ENCODE results near the gene TANGO6.

The TANGO6 gene

GRCh38 chr16:69100071-69100691 is 256.9 kb downstream of the TANGO6 start:
- DNase-seq (ENCODE audit: low spot score) = no peak

- peak; percentile 66 for DNase-seq (ENCODE audit: low spot score)
These were observed 262.4 kb downstream of the TANGO6 start, which contains the start of gene HAS3 for GRCh38 chr16:69105501-69106361. Gene HAS3, plus strand, starts transcription at chr16:69105653. Its CDS starts 3,743 bp downstream, at chr16:69109396.

- DNase-seq (ENCODE audit: low spot score) = no peak
These were observed 263.4 kb downstream of the TANGO6 start for GRCh38 chr16:69106491-69107315.

GRCh38 chr16:69107316-69107962 is 264.1 kb downstream of the TANGO6 start:
- peak; percentile 44 for DNase-seq (ENCODE audit: low spot score)

GRCh38 chr16:69108064-69108904 is 265.0 kb downstream of the TANGO6 start:
- DNase-seq (ENCODE audit: low spot score) = no peak

- DNase-seq (ENCODE audit: low spot score) = no peak
These were observed 265.5 kb downstream of the TANGO6 start for GRCh38 chr16:69108905-69109252.

- no peak for DNase-seq (ENCODE audit: low spot score)
These were observed 266.3 kb downstream of the TANGO6 start for GRCh38 chr16:69109486-69110270.

- DNase-seq (ENCODE audit: low spot score) = no peak
These were observed 267.1 kb downstream of the TANGO6 start for GRCh38 chr16:69110406-69110805.

- DNase-seq (ENCODE audit: low spot score) = no peak
These were observed 268.0 kb downstream of the TANGO6 start for GRCh38 chr16:69111216-69111875.

- no peak for DNase-seq (ENCODE audit: low spot score)
These were observed 268.5 kb downstream of the TANGO6 start for GRCh38 chr16:69111876-69112230.

GRCh38 chr16:69112285-69113129 is 269.2 kb downstream of the TANGO6 start:
- peak; percentile 72 for DNase-seq (ENCODE audit: low spot score)

GRCh38 chr16:69113216-69113615 is 269.9 kb downstream of the TANGO6 start:
- no peak for DNase-seq (ENCODE audit: low spot score)

GRCh38 chr16:69114346-69114975 is 271.1 kb downstream of the TANGO6 start:
- no peak for DNase-seq (ENCODE audit: low spot score)

- DNase-seq (ENCODE audit: low spot score) = no peak
These were observed 271.6 kb downstream of the TANGO6 start for GRCh38 chr16:69114976-69115355.

GRCh38 chr16:69115361-69115760 is 272.0 kb downstream of the TANGO6 start:
- DNase-seq (ENCODE audit: low spot score) = no peak

- DNase-seq (ENCODE audit: low spot score) = no peak
These were observed 272.5 kb downstream of the TANGO6 start for GRCh38 chr16:69115837-69116236.

- no peak for DNase-seq (ENCODE audit: low spot score)
These were observed 273.0 kb downstream of the TANGO6 start for GRCh38 chr16:69116256-69116875.

GRCh38 chr16:69116906-69117305 is 273.6 kb downstream of the TANGO6 start:
- DNase-seq (ENCODE audit: low spot score) = no peak
